DOHH2 (cell line): ENCODE results near the gene GPATCH8.
"Not testable (repeated sequence)": the region's sequence is repeated elsewhere in the genome, so short reads cannot be mapped to it uniquely, and the experiment has no call there.

Experiments used
- H3F3A ChIP-seq: fragments of 200-600 bp; sonication (generic), shearing (Covaris generic); 2 replicates; pipeline ENCODE4 v1.6.0; 2016; ENCODE audit warnings: antibody characterized with exemption, mild to moderate bottlenecking; ENCODE audit not compliant: control insufficient read depth, insufficient read depth
- H3K27ac ChIP-seq: fragments of 200-600 bp; sonication (generic); 2 replicates; pipeline ENCODE4 v1.5.1; 2014; ENCODE audit warnings: low read depth, mild to moderate bottlenecking, low read length, moderate library complexity
- H3K27me3 ChIP-seq: fragments of 200-600 bp; sonication (generic); 2 replicates; pipeline ENCODE4 v1.6.1; 2014; ENCODE audit warnings: mild to moderate bottlenecking, low read length, mixed read lengths; ENCODE audit not compliant: control insufficient read depth
- H3K36me3 ChIP-seq: fragments of 200-600 bp; sonication (generic); 2 replicates; pipeline ENCODE4 v1.6.1; 2014; ENCODE audit warnings: mild to moderate bottlenecking, low read length, moderate library complexity, mixed read lengths; ENCODE audit not compliant: control insufficient read depth
- H3K4me1 ChIP-seq: fragments of 200-600 bp; sonication (generic); 2 replicates; pipeline ENCODE4 v1.6.1; 2014; ENCODE audit warnings: mild to moderate bottlenecking, low read length, mixed read lengths; ENCODE audit not compliant: control insufficient read depth
- H3K4me2 ChIP-seq: fragments of 200-600 bp; sonication (generic); 2 replicates; pipeline ENCODE4 v1.6.0; 2014; ENCODE audit warnings: mild to moderate bottlenecking, low read length, moderate library complexity
- H3K4me3 ChIP-seq: fragments of 200-600 bp; sonication (generic); 2 replicates; pipeline ENCODE4 v1.5.1; 2014; ENCODE audit warnings: mild to moderate bottlenecking, low read length, mixed read lengths
- H3K79me2 ChIP-seq: fragments of 200-600 bp; sonication (generic); 2 replicates; pipeline ENCODE4 v1.6.1; 2014; ENCODE audit warnings: mild to moderate bottlenecking, low read length, mixed read lengths; ENCODE audit not compliant: control insufficient read depth
- H3K9me2 ChIP-seq: fragments of 200-600 bp; sonication (generic); replicated peaks from 2 replicates; pipeline ENCODE4 v1.6.1; 2014; ENCODE audit warnings: mild to moderate bottlenecking, low read length, mixed read lengths; ENCODE audit not compliant: control insufficient read depth
- H3K9me3 ChIP-seq: fragments of 200-600 bp; sonication (generic); 2 replicates; pipeline ENCODE4 v1.6.1; 2014; ENCODE audit warnings: antibody characterized with exemption, low read length, mixed read lengths; ENCODE audit not compliant: control insufficient read depth, insufficient read depth
- H4K20me1 ChIP-seq: fragments of 200-600 bp; sonication (generic); 2 replicates; pipeline ENCODE4 v1.6.0; 2014; ENCODE audit warnings: low read depth, mild to moderate bottlenecking, antibody characterized with exemption, low read length, moderate library complexity; ENCODE audit not compliant: control insufficient read depth, insufficient read depth
- EZH2phosphoT487 ChIP-seq: fragments of 200-600 bp; sonication (generic); IDR thresholded peaks from 2 replicates; pipeline ENCODE4 v1.6.1; 2017; ENCODE audit warnings: borderline replicate concordance, mild to moderate bottlenecking, antibody characterized with exemption, low read length, moderate library complexity, mixed read lengths
- TF ChIP-seq, protein P1 (sequence below): fragments of 200-600 bp; sonication (generic); IDR thresholded peaks from one replicate; pipeline ENCODE4 v1.5.1; 2014; ENCODE audit warnings: antibody characterized with exemption, mild to moderate bottlenecking, low read depth, low read length; ENCODE audit not compliant: poor library complexity, severe bottlenecking

The GPATCH8 gene

DNA sequence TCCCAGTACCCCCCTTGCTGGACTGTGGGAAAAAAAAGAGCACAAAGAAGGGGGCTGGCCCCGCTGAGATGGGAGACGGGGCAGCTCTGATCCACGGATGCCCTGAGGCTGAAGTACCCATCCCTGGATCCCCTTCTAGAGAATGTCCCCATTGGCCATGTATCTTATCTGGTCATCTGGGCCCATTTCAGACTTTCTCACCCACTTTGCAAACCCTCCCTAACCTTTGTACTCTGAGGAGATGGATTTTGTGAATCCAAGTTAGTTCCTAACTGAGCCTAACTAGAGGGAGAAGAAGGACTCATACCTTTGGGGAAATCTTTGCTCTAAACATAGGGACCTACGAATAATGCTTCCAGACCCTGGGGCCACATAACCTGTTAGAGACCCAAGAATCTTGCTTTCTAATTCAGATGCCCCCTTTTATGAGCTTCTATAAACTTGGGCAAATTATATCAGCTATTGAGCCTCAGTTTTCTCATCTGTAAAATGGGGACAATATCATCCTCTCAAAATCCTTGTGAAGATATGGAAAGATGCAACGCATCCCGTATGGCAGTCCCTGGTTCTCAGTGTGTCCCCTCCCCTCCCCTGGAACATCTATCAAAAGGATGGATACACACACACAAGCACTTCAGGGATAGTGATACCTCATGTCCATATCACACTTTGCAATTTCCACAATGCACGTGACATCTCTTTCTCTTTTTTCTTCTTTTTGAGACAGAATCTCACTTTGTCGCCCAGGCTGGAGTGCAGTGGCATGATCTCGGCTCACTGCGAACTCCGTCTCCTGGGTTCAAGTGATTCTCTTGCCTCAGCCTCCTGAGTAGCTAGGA, 37.3 kb upstream of the GPATCH8 start:
- peaks cover 15% of the 10 kb centered on the region for H3K4me1 ChIP-seq
- peaks cover 12% of the 10 kb centered on the region for H3K27me3 ChIP-seq
- no peak for TF ChIP-seq EZH2phosphoT487
- TF ChIP-seq, protein P1, sequence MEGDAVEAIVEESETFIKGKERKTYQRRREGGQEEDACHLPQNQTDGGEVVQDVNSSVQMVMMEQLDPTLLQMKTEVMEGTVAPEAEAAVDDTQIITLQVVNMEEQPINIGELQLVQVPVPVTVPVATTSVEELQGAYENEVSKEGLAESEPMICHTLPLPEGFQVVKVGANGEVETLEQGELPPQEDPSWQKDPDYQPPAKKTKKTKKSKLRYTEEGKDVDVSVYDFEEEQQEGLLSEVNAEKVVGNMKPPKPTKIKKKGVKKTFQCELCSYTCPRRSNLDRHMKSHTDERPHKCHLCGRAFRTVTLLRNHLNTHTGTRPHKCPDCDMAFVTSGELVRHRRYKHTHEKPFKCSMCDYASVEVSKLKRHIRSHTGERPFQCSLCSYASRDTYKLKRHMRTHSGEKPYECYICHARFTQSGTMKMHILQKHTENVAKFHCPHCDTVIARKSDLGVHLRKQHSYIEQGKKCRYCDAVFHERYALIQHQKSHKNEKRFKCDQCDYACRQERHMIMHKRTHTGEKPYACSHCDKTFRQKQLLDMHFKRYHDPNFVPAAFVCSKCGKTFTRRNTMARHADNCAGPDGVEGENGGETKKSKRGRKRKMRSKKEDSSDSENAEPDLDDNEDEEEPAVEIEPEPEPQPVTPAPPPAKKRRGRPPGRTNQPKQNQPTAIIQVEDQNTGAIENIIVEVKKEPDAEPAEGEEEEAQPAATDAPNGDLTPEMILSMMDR, result no peak
- no peaks in the 10 kb centered on the region for H3K79me2 ChIP-seq
- H3K36me3 ChIP-seq, result no peaks in the 10 kb centered on the region
- no peaks in the 10 kb centered on the region for H3F3A ChIP-seq
- H3K4me3 ChIP-seq, result no peak overlapping the region
- H3K9me3 ChIP-seq, result no peaks in the 10 kb centered on the region
- H3K9me2 ChIP-seq, result no peaks in the 10 kb centered on the region
- no peaks in the 10 kb centered on the region for H4K20me1 ChIP-seq
- no peak overlapping the region for H3K27ac ChIP-seq
- H3K4me2 ChIP-seq, result no peak overlapping the region

DNA sequence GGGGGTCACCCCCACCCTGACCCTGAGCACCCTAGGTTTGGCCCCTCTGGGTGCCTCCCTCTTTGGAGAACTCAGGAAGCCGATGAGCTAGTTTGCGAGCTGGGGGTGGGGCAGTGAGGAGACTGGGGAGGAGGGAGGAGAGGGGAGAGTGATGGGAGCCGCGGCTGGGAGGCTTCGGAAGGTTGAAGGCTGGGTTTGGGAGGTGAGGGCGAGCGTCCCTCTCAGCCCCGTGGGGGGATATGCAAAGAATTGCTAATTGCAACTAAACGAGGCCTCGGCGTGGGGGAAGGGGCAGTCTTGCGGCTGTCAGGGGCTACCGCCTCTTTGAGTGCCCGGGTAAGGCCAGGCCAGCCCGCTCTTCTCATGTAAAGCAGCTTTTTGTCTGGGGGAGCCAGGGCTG, 36.5 kb upstream of the GPATCH8 start:
- Histone ChIP-seq H4K20me1 (no peaks in the 10 kb centered on the region), H3K27ac (no peak overlapping the region), H3F3A (no peaks in the 10 kb centered on the region), H3K4me2 (no peak overlapping the region), H3K9me3 (no peaks in the 10 kb centered on the region), H3K27me3 (peaks cover 8% of the 10 kb centered on the region), H3K36me3 (no peaks in the 10 kb centered on the region), H3K79me2 (no peaks in the 10 kb centered on the region), H3K4me1 (peaks cover 15% of the 10 kb centered on the region), H3K4me3 (no peak overlapping the region), H3K9me2 (no peaks in the 10 kb centered on the region)
- TF ChIP-seq EZH2phosphoT487, result no peak
- TF ChIP-seq, protein P1, result no peak

DNA sequence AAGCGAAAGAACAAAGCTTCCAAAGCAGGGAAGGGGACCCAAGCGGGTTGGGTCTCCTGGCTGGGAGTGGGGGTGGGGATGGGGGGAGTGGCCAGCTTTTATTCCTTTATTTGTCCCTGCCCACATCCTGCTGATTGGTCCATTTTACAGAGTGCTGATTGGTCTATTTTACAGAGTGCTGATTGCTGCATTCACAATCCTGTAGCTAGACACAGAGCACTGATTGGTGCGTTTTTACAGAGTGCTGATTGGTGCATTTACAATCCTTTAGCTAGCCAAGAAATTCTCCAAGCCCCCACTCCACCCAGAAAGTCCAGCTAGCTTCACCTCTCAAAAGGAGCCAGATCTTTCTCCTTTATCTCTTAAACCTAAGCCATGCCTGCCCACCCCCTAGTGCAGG, 34.7 kb upstream of the GPATCH8 start:
- H3K9me3 ChIP-seq, H3K27ac ChIP-seq, H3F3A ChIP-seq, H3K27me3 ChIP-seq, H3K4me3 ChIP-seq, H3K4me2 ChIP-seq, H3K9me2 ChIP-seq, H4K20me1 ChIP-seq, H3K79me2 ChIP-seq, H3K36me3 ChIP-seq: not testable (repeated sequence)
- peaks cover 21% of the 10 kb centered on the region for H3K4me1 ChIP-seq

DNA sequence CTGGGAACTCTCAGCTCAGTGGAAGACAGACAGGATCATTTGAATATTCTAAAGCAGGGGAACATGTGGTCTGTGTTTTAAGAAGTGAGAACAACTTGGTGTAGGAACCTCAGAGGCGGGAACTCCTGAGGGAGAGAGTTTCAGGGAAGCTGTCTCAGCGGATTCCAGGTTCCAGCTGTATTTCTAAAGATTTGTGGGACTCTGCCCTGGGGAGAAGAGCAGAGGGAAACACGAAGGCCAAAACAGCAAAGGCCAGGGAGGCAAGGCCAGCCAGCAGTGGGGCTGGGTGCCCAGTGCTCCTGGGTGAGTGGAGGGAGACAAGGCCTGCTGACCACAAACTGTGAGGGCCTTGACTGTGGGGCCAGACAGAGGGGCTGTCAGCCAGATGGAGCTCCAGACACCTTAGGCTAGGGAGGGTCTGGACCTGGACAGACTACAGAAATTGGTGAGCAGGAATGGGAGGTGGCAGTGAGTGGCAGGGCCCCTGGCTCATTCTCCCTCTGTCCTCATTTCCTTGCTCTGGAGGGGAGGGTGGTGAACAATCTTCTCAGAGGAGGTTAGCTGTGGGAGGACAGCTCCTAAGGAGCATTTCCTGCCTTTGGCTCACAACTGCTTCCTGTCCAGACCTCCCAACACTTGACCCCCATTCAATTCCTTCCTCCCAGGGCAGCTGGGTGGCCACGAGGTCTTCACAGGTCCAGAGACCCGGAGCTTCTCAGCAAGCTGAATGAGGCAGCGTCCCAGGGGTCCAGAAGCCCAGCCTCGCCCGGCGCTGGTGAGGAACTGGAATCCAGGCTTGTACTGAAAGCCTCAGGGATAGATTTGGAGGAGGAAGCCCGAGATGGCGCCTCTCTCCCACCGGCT, 33.1 kb upstream of the GPATCH8 start:
- Histone ChIP-seq H3K79me2 (no peaks in the 10 kb centered on the region), H3K4me1 (peaks cover 16% of the 10 kb centered on the region), H4K20me1 (no peaks in the 10 kb centered on the region), H3K27ac (no peak overlapping the region), H3K36me3 (no peaks in the 10 kb centered on the region), H3K9me3 (no peaks in the 10 kb centered on the region), H3K4me3 (no peak overlapping the region), H3K4me2 (no peak overlapping the region; the same call in 1 of the 2 replicates), H3K27me3 (no peaks in the 10 kb centered on the region), H3F3A (no peaks in the 10 kb centered on the region), H3K9me2 (no peaks in the 10 kb centered on the region)
- TF ChIP-seq EZH2phosphoT487, result no peak
- TF ChIP-seq, protein P1, result no peak
